NCI-H524 treated with DMSO at 0.1 percent for 48 hours (cell line): ENCODE measurements around the gene ELP2.
"Not testable (repeated sequence)": the region's sequence is repeated elsewhere in the genome, so short reads cannot be mapped to it uniquely, and the experiment has no call there.

ENCODE experiments used
- DNase-seq: peaks from one replicate; lab custom pipeline; 2025; lab: John Stamatoyannopoulos, UW

Gene ELP2

DNA sequence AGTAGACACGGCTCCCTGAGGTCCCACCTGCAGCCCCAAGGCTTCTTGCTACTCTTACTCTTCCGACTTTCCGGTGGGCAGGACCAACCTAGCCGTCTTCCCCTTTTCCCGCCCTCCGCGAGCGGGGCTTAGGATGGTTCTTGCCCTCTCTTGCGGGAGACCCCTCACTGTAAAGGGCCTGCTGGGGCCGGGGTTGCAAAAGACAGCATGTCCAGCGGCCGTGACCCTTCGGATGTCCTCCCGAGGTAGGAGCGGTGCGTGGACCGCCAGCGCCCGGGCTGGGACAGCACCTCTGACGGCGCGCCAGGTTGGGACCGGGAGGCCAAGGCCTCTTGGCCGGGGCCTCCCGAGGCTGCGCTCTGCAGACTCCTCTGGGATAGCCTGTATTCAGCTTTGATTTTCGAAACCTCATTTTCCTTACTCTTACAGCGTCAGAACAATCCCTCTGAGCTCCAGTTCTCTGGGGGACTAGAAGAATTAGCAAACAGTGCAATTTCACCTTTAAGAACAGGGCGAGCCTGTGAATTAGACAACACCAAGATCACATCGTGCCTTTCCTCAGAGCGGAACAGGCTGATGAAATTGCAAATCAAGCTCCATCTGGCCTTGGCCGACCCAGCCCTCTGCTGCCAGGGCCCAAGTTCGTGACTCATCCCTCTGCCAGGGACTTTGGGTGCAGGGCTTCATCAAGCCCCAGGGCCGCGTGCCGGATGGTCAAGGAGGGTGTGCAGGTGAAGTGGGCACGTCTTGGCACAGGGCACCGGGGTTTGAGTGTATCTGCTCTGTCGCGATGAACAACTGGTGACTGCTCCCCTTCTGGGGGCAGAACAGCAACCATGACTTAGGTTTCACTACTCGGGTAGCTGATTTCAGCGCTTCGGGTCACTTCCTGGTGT lies 58.4 kb downstream of the ELP2 start:
- no peak for DNase-seq

DNA sequence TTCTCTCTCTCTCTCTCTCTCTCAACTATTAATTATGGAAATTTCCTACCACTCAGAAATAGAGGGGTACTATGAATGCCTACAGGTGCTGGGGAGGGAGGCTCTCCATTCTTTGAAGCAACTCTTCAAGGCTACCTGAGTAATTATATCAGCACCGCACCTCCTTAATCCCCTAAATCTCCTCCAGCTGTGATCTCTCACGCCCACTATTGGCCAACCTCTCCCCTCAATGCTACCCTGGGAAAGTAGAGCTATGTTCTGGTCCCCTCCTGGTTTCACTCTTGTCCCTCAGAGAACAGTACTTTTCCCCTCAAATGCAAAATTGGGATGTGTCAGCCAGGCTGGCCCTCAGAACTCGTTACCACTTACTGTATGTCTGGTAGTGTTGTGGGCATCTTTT lies 59.2 kb downstream of the ELP2 start:
- no peak for DNase-seq

DNA sequence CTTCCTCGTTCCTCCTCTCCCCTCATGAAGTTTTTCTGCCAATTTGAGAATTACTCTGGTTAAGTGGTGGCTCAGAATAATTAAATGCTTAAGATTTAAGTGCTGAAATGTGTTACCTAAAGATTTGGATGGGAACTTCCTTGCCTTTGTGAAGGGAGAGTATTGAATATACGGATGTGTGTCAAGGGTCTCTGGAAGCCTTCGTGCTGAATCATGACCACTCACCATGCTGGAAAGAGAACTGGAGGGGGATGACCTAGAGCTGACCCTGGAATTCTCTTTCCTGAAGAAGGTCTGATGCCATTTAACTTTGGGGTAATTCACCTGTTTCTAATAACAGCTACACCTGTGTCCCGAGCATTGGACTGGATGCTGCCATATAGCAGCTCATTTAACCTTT lies 59.8 kb downstream of the ELP2 start:
- no peak for DNase-seq

DNA sequence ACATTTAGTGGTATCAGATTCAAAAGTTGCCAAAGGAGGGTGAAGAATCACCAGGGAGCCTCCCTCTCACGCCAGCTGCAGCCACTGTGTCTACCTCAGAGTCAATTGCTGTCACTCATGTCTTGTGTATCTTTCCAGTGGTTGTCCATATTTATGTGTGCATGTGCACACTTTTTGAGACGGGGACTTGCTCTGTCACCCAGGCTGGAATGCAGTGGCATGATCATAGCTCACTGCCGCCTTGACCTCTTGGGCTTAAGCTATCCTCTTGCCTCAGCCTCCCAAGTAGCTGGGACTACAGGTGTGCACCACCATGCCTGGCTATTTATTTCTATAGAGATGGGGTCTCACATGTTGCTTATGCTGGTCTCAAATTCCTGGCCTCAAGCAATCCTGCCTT lies 61.6 kb downstream of the ELP2 start:
- no peak for DNase-seq

DNA sequence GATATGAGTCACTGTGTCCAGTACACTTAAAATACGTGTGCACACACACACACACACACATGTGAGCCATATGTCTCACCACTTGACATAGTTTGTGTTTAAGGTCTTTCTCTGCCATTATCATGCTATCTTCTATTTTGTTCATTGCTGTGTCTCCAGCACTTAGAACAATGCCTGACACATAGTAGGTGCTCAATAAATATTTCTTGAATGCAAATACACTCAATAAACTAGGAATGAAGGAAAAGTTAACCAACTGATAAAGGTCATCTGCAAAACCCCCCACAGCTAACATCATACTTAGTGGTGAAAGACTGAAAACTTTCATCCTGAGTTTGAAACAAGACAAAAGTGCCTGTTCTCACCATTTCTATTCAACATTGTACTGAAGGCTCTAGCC lies 62.0 kb downstream of the ELP2 start:
- no peak for DNase-seq

DNA sequence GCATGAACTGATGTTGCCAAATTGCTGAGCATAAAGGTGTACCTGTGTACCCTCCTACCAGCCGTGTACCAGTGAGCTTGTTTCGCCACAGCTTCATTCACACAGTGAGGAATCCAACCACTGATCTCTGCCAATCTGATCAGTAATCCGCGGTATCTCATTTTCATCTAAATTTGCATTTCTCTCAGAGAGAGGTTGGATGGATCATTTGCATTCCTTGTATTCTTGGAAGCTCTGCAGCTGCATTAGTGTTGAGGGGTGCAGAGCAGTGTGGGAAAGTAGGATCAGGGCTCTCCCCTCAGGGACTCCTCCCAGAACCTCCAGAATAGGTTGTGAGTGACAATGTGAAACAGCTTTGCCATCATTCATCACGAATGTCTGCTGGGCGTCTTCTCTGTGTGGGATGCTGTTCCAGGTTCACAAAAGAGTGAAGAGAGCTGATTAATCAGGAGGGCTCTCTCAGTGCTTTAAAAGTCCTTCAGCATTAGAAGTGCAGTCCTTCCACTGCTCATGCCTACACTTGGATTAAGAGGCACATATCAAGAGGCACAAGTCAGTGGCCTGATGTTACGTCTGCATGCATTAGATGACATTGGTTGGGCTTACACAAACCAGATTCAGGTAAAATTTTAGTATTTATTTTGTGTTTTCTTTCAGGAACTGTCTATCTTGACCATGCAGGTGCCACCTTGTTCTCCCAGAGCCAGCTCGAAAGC lies 65.1 kb downstream of the ELP2 start:
- no peak for DNase-seq

DNA sequence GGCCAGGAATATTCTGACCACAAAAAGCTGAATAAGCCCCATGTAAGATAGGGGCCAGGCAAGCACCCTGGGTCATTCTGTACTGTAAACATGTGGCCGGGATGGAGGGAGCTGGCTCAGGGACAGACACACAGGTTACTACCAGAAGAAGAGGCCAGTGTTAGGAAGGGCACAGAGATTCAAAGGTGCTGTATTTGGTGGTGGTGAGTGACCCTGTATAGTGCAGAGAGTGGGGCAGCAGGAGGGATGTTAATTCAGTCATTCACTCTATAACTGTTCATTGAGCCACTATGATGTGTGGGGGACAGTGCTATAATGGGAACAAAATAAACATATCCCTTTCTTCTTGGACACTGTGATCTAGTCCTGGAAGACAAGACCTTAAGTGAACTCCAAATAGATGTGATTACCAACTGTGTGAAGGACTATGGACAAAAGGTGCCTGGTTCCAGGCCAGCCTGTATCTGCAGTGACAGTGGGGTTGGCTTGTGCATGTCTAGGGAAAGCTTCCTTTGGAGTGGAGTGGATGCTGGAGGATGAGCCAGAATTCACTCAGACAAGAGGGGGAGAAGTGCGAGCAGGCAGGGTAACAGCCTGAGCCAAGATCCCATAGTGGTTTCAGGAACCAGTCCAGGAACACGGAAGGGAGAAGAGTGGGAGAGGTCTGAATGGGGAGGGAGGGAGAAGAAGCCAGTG lies 65.9 kb downstream of the ELP2 start:
- DNase-seq: no peak

DNA sequence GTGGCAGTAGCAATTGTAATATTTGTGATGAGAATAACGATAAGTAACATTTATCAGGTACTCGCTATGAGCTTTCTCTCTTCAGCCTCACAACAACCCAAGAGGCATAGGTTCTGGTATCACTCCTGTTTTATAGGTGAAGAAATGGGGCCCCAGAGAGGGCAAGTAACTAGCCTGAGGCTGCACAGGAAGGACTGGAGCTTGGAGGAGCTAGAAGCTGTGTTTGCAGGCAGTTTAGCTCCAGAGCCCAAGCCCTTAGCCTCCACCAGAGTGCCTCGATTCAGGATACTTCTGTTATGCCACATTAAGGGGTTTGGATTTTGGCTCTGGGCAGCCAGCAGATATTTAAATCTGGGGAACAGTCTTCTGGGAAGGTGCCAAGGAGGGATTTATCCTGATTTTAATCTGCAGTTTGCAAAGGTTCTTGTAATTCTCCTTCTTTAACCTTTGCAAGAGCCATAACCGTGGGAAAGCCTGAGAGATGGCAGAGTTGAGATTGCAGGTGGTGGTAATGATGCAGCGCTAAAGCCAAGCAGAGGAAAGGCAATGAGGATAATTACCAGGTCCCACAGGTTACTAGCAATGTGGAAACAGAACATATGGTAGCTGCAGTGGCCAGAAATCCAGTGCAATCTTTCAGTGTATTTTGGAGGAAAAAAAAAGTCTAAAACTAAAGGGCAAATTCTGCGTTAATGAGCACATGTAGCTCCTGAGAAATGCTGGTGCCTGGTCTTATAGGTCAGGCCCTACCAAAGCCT lies 66.7 kb downstream of the ELP2 start:
- DNase-seq: no peak

DNA sequence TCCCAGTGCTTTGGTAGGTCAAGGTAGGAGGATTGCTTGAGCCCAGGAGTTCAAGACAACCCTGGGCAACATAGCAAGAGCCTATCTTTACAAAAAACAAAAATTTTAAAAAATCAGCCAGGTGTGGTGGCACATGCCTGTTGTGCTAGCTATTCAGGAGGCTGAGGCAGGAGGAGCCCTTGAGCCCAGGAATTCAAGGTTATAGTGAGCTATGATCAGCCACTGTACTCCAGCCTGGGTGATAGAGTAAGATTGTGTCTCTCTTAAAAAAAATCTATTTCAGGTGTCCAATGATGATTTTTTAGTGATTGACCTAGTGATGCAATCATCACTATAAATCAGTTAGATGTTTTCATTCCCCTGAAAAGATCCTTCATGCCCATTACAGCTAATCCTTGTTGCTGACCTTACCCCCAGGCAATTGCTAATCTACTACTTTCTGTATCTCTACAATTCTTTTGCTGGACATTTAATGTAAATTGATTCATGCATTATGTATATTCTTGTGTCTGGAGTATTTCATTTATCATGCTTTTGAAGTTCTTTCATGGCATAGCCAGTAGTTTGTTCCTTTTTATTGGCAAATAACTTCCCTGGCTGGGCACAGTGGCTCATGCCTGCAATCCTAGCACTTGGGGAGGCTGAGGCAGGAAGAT lies 67.9 kb downstream of the ELP2 start:
- no peak for DNase-seq

DNA sequence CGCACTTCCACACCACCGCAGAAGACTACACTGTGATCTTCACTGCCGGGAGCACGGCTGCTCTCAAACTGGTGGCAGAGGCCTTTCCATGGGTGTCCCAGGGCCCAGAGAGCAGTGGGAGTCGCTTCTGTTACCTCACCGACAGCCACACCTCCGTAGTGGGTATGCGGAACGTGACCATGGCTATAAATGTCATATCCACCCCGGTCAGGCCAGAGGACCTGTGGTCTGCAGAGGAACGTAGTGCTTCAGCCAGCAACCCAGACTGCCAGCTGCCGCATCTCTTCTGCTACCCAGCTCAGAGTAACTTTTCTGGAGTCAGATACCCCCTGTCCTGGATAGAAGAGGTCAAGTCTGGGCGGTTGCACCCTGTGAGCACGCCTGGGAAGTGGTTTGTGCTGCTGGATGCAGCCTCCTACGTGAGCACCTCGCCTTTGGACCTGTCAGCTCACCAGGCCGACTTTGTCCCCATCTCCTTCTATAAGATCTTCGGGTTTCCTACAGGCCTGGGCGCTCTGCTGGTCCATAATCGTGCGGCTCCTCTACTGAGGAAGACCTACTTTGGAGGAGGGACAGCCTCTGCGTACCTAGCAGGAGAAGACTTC lies 70.1 kb downstream of the ELP2 start:
- DNase-seq: no peak

DNA sequence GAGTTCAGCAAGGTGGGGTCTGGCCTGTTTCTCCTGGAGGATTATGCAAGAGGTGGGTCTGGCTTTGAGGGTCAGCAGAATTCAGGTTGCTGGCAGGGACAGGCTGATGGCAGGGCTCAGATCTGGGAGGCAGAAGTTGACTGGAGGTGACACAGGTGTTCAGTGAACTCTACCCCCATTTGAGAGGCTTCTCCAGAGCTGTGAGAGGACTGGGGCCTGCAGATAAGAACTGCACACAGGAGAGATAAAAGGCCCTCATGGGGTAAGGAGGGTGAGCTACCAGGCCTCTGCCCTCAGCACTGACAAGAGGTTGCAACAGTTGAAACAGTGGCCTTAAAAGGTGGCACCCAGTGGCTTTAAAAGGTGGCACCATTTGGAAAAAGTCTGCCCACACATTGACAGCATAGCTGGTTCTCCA lies 70.7 kb downstream of the ELP2 start:
- DNase-seq: no peak

DNA sequence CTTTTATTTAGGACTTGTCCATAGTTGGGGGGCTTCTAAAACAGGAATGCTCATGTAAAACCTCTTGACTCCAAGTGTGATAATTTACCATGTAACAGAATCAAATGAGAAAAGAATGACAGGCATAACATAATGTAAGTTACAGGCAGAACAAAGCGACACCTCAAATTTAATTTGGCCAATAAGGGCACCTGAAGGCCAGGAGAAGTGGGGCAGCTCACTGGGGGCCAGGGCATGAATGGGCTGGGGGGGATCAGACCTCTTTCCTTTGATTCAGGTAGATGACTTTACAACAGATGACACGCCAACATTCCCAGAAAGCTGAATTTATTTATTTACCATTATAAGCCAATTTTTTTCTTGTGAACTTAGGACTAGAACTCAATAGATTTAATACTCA lies 72.1 kb downstream of the ELP2 start:
- DNase-seq: no peak

DNA sequence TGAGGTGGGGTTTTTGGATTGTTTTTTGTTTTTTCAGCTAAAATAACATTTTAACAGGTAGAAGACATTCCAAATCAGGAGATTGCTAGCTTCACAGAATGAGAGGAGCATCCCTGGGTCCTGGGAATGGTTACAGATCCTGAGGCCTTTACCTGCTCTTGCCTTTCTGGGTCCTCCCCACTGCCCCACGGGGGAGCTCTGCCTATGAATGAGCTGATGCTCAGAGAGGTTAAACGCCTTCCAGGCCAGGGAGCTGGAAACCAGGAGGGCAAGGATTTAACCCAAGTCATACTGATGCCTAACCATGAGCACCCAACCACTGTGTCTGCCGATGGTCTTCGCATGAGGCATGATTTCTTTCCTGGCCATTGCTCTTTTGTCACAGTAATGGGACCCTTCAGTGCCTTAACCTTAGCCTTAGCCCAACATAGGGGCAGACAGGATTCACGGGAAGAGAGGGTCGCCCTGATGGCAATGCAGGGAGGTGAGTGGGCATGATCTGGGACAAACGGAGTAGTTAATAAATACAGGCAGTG lies 73.7 kb downstream of the ELP2 start:
- DNase-seq: no peak

DNA sequence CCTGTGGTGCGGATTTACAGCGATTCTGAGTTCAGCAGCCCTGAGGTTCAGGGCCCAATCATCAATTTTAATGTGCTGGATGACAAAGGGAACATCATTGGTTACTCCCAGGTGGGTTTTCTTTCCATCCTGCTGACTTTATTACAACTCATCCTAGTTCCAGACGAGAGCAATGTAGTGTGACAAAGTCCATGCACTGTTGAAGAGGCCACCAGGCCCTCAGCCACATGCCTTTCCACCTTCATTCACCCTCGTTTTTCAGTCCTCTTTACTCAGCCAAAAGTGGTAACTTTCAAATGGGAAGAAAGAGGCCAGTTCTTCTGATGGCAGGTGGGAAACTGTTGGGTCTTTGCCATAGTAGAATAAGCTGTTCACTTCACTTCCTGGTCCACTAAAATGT lies 75.5 kb downstream of the ELP2 start:
- DNase-seq: no peak

DNA sequence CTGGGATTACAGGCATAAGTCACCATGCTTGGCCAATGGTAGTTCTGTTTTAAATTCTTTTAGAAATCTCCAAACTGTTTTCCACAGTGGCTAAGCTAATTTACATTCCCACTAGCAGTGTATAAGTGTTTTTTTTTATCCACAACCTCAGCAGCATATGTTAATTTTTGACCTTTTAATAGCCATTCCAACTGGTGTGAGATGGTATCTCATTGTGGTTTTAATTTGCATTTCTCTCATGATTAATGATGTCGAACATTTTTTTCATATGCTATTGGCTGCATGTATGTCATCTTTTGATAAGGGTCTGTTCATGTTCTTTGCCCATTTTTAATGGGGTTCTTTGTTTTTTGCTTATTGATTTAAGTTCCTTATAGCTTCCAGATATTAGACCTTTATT lies 77.6 kb downstream of the ELP2 start:
- no peak for DNase-seq

DNA sequence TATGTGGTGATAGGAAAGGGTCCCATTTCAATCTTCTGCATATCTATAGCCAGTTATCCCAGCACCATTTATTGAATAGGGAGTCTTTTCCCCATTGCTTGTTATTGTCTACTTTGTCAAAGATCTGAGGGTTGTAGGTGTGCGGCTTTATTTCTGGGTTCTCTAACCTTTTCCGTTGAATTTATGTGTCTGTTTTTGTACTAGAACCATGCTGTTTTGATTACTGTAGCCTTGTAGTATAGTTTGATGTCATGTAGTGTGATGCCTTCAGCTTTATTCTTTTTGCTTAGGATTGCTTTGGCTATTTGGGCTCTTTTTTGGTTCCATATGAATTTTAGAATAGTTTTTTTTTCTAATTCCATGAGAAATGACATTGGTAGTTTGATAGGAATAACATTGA lies 78.3 kb downstream of the ELP2 start:
- not testable (repeated sequence) for DNase-seq

DNA sequence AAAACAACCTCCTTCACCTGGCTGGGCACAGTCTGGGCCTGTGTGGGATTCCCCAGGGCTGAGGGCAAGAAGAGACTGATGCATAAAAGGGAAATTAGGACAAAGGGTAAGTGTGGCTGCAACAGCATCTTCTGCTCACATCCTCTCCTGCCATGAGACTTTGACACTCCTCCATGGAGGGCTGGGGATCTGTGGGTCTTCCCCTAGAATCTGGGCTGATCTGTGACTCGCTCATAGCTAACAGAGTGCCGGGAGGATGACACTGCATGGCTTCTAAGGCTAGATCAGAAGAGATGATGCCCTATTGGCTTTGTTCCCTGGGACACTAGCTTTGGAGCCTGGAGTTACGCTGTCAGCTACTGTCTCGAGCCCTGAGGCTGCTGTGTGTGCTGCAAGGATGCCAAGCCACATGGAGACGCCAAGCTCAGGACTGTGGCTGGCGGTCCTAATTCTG lies 81.9 kb downstream of the ELP2 start:
- no peak for DNase-seq

DNA sequence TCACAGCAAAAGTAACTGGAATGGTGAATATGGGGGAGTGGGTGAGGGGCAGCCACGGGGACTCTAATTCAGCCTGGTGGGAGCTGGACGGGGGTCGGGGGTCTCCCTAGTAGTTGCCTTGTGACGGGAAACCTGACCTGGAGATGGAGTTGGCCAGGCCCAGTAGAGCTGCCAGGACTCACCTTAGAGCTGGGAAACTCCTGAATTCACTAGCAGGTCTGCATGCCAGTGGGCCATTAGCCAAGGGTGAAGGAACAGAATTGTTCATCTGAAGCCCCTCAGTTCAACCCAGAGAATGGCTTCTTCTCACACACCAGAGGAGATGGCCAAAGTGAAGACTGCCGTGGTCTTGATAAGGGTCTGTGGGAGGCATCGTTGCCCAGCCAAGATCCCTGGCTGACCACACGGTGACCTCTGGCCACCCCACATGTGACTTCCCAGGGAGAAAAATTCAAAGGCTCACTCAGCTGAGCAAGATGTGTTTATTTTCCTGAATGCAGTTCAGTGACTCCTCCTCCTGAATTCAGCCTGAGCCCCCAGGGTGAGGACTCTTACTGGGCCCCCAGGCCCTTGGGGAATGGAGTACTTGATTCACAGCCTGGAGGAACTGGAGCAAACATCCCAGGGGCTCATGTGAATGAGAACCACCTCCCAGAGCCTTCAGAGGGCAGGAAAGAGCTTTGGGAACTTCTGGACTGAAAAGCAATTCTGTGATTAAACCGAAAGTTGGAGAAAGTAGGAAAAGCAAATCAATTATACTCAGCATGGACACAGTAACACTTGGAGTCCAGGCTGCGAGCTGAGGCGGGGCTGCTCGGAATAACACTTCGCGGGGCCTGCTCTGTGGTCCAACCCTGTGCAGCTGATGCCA lies 82.8 kb downstream of the ELP2 start:
- DNase-seq: no peak

DNA sequence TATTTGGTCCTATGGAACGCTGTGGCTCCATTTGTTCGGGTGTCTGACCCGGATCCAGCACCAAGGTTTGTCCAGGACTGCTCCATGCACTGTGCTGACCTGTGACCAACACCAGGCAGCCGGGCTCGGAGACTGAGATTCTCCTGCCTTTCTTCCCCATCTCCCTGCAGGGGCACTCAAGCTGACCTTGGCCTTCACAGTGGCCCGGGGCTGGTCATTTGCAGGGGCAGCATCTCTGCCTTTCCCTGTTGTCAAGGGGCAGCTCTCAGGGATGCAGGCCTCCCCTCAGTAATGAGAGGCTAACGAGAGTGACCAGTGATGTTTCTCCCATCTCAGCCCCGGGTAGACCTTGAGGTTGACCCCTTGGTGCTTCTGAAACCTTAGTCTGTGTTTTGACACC lies 85.1 kb downstream of the ELP2 start:
- DNase-seq: no peak

DNA sequence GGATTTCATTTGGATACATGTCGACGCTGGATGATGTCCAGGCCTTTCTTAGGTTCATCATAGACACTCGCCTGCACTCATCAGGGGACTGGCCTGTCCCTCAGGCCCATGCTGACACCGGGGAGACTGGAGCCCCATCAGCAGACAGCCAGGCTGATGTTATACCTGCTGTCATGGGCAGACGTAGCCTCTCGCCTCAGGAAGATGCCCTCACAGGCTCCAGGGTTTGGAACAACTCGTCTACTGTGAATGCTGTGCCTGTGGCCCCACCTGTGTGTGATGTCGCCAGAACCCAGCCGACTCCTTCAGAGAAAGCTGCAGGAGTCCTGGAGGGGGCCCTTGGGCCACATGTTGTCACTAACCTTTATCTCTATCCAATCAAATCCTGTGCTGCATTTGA lies 85.9 kb downstream of the ELP2 start:
- DNase-seq: no peak
